GM12865 (cell line): ENCODE data around the gene KRT20.

Experiments
- DNase-seq: peaks from one replicate; pipeline ENCODE4 v3.0.0; 2010; ENCODE audit warnings: low read depth
- H3K4me3 ChIP-seq: 2 replicates; pipeline ENCODE4 v1.5.1; 2011; ENCODE audit warnings: mild to moderate bottlenecking, low read depth, low read length, control low read depth
- TF ChIP-seq, protein P1 (sequence below): IDR thresholded peaks from 2 replicates; pipeline ENCODE4 v1.5.1; 2011; ENCODE audit warnings: low read length, control low read depth, low read depth, inconsistent platforms; ENCODE audit not compliant: insufficient read depth; ENCODE audit errors: missing control alignments

KRT20 gene

GRCh38 chr17:40854175-40854814 is 30.7 kb downstream of the KRT20 start:
- DNase-seq = no peak
- TF ChIP-seq, protein P1, sequence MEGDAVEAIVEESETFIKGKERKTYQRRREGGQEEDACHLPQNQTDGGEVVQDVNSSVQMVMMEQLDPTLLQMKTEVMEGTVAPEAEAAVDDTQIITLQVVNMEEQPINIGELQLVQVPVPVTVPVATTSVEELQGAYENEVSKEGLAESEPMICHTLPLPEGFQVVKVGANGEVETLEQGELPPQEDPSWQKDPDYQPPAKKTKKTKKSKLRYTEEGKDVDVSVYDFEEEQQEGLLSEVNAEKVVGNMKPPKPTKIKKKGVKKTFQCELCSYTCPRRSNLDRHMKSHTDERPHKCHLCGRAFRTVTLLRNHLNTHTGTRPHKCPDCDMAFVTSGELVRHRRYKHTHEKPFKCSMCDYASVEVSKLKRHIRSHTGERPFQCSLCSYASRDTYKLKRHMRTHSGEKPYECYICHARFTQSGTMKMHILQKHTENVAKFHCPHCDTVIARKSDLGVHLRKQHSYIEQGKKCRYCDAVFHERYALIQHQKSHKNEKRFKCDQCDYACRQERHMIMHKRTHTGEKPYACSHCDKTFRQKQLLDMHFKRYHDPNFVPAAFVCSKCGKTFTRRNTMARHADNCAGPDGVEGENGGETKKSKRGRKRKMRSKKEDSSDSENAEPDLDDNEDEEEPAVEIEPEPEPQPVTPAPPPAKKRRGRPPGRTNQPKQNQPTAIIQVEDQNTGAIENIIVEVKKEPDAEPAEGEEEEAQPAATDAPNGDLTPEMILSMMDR = no peak
- H3K4me3 ChIP-seq = no peak overlapping the region

DNA sequence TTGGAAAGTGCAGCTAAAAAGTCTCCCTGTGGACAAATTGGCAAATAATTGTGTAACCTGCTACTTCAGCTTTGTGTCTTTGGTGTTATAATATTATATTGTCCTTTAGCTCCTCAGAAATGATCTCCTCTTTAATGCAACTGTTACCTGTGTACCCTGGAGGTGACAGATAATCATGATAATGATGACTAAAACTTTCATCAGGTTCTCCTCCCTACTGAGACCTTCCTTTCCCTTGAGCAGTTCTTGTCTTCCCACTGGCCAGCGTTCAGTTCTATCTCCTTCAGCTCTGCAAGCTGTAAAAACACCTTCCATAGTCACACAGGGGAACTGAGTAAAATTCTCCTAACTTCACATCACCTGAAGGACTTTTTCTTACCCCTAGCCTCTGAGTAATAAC is 32.7 kb downstream of the KRT20 start:
- TF ChIP-seq, protein P1 = no peak
- no peak for DNase-seq
- H3K4me3 ChIP-seq = no peak overlapping the region

GRCh38 chr17:40850293-40850972 is 34.6 kb downstream of the KRT20 start:
- no peak for DNase-seq
- TF ChIP-seq, protein P1 = no peak
- H3K4me3 ChIP-seq = no peak overlapping the region

DNA sequence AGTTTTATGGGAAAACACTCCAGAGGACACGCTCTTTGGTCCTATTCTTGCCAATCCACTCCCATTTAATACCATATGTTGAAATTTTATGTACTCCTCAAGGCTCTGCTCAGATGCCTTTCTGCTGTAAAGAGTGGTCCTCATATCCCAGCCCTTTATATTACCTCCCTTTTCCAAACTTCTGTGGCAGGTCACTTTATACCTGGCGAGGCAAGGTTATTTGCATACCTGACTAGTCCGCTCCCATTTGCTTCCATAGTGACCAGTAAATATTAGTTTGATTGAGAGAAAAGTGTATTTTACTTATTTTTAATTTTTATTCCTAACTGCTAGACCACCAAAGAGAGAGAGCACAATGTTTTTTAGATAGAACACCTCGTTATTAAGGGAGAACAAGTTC is 35.3 kb downstream of the KRT20 start:
- TF ChIP-seq, protein P1 = no peak
- no peak overlapping the region for H3K4me3 ChIP-seq
- DNase-seq = no peak

GRCh38 chr17:40848583-40849235 is 36.3 kb downstream of the KRT20 start:
- DNase-seq = no peak
- TF ChIP-seq, protein P1 = no peak
- no peak overlapping the region for H3K4me3 ChIP-seq

DNA sequence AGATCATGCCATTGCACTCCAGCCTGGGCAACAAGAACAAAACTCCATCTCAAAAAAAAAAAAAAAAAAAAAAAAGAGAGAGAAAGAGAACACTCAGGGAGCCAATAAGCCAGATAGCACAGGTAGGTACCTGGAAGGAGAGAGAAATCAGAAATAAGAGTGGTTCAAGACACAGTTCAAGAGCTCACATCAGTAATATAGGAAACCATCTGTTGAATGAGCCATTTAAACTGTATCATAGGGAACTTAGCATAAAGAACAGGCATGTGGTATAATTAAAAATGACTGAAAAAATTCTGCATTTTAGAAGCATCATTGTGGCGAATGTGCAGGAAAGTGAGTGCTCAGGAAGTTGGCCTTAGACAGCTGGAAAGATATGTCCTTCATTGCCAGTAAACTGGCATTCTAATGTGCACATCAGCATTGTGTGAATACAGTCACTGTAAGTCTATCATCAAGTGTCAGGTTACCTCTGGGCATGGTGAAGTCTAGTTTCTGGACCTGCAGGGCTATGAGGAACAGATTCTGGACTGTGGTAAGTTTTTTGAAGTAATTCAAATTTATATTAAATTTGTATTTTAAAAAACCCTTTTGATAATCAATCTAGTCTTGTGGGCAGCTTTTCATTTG is 38.4 kb downstream of the KRT20 start:
- DNase-seq = no peak
- H3K4me3 ChIP-seq = no peak overlapping the region
- TF ChIP-seq, protein P1 = no peak
